GM03348 (cell line): ENCODE data around the gene GORASP2.

Experiments used
- DNase-seq: peaks from one replicate; pipeline ENCODE4 v3.0.0; 2012; ENCODE audit warnings: low spot score

The GORASP2 gene

DNA sequence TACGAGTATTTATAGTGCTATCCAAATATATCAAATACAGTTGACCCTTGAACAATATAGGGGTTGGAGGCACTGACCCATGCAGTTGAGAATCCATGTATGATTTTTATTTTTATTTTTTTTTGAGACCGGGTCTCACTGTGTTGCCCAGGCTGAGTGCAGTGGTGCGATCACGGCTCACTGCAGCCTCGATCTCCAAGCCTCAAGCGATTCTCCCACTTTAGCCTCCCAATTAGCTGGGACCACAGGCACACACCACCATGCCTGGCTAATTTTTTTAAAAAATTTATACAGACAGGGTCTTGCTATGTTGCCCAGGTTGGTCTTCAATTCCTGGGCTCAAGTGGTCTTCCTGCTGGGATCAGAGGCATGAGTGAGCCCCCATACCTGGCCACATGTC, 70.6 kb downstream of the GORASP2 start:
- no peak for DNase-seq

DNA sequence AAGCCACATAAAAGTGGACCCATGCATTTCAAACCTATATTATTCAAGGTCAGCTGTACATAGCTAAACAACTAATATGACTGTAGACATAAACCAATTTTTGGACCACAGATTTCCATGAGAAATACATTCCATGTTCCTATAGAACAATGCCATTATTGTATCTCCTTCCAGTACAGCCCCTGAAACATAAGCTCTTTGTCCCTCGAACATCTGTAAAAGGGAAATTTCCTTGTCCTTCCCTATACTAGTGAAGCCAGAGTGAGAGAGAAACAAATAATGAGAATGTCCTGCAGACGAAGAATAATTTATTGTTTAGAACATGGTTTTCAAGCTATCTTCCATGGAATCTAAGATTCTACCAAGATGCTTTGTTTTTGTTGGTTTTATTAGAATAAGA, 75.3 kb downstream of the GORASP2 start:
- no peak for DNase-seq

DNA sequence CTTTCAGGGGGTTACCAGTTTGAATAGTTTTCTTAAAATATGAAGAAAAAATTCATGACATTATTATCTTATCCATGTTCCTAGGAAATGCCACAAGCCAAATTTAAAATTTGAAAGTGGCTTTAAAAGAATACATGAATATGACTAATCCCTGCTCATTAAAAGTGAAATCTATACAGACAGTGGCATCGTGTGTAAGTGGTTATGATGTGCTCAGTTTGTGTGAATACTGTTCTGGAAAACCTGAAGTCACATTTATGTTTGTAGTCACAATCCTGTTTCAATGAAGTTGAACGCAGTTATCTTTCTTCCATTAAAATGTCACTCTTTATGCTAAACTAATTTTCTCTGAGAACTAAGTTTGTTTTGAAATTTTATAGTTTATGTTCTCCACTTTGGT, 75.8 kb downstream of the GORASP2 start:
- no peak for DNase-seq

DNA sequence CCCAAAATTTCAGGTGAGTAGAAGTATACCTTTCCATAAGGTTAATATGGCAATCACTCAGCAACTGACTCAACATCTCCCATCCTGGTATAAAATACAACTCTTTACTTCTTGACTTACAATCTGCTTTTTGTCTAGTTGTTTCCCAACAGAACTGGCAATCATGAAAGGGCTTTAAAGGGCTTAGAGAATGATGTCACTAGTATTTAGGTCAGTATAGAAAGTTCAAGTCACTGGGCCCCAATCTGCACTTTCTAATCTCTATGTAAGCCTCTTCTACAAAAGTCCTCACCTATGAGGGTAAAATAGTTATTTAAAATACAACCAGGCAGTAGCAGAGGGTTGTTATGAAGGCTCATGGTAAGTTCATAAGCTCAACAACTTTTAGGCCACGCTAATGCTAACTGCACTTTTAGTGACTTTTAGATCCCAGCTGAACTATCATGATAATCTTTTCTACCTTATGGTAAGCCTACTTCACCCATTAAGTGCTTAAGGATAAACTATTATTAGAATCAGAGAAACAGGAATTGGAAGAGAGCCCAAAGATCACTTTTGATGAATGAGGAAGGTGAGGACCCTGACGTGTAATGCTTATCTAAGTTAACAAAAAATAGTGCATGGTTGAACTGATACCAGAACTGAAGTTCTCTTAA, 79.6 kb downstream of the GORASP2 start:
- DNase-seq = no peak

DNA sequence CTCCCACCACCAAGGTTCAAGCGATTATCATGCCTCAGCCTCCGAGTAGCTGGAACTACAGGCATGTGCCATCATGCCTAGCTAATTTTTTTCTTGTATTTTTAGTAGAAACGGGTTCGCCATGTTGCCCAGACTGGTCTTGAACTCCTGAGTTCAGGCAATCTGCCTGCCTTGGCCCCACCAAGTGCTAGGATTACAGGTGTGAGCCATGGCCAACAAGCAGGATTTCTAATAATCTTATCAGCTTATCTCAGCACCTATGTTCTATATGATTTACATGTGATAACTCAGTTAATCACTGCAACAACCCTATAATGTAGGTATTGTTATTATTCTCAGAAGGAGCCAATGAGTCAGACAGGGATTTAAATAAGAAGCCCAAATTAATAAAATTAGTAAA, 80.3 kb downstream of the GORASP2 start:
- DNase-seq = no peak

DNA sequence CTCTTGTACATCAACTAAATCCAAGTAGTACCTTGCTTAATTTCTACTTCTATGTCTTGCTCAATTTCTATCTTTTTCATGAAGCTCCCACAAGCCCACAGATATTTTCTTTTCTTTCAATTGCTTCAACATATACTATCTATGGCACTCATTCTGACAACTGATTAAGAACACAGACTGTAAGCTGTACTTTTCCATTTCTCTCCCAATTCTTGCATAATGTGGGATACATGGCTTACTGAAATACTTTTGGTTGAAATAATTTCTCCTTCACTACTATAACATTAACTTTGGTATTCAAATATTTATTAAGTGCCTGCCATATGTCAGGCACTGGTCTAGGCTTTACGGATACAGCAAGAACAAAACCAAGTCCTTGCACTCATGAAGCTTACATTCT, 84.8 kb downstream of the GORASP2 start:
- no peak for DNase-seq

DNA sequence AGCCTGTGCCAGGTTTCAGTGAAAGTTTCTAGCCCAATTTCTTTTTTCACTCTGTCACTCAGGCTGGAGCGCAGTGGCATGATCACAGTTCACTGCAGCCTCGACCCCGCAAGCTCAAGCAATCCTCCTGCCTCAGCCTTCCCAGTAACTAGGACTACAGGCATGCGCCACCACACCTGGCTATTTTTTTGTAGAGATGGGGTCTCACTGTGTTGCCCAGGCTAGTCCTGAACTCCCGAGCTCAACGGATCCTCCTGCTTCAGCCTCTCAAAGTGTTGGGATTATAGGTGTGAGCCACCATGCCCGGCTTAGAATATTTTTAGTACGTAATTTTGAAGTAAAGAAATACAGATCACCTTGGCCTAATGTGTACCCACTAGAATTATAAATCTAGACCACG, 87.1 kb downstream of the GORASP2 start:
- DNase-seq = no peak
